Keratinocyte (primary cell): ENCODE results near the gene DYNC1I2. TPM values are rescaled to one million over a fixed set of nuclear protein-coding genes. Genes with fewer than 3 reads are reported as not detected.

ENCODE experiments used
- DNase-seq: peaks from one replicate; pipeline ENCODE4 v3.0.0-alpha.2; 2011; ENCODE audit warnings: low read depth, missing footprints, low spot score
- FAIRE-seq: peaks from 2 replicates; lab custom pipeline; 2011; peaks lifted over from hg19 to GRCh38; lab: Jason Lieb, UNC
- H2AFZ ChIP-seq: 2 replicates; pipeline ENCODE4 v1.6.0; 2012; ENCODE audit warnings: low read length, control low read depth, inconsistent platforms; ENCODE audit not compliant: control insufficient read depth
- H3K27ac ChIP-seq: 2 replicates; pipeline ENCODE4 v1.5.1; 2011; ENCODE audit warnings: low read length; ENCODE audit not compliant: control insufficient read depth, insufficient read depth
- H3K27me3 ChIP-seq: 3 replicates; pipeline ENCODE4 v1.6.0; 2011; ENCODE audit warnings: low read length; ENCODE audit not compliant: control insufficient read depth, insufficient read depth; ENCODE audit errors: extremely low read depth
- H3K36me3 ChIP-seq, 2 experiments: 2 replicates in 1 of 2; 3 replicates in 1 of 2; pipeline ENCODE4 v1.5.1; 2011; ENCODE audit warnings: low read length in 2 of 2, mild to moderate bottlenecking in 1 of 2; ENCODE audit not compliant: control insufficient read depth in 2 of 2, insufficient read depth in 2 of 2; ENCODE audit errors: extremely low read depth in 1 of 2
- H3K4me1 ChIP-seq: 3 replicates; pipeline ENCODE4 v1.5.1; 2011; ENCODE audit warnings: low read length; ENCODE audit not compliant: control insufficient read depth, insufficient read depth; ENCODE audit errors: extremely low read depth
- H3K4me2 ChIP-seq: 3 replicates; pipeline ENCODE4 v1.6.0; 2011; ENCODE audit warnings: low read depth, low read length; ENCODE audit not compliant: control insufficient read depth, insufficient read depth; ENCODE audit errors: extremely low read depth
- H3K4me3 ChIP-seq, 3 experiments: fragments of 200-600 bp in 1 of 3; sonication (generic) in 1 of 3; 2 replicates in 2 of 3; 3 replicates in 1 of 3; pipeline ENCODE4 v1.5.1; 2011 to 2016; ENCODE audit warnings: low read length in 3 of 3, mild to moderate bottlenecking in 3 of 3, control low read depth in 2 of 3, inconsistent platforms in 1 of 3, low read depth in 1 of 3, mixed read lengths in 1 of 3, mixed run types in 1 of 3, moderate library complexity in 1 of 3; ENCODE audit not compliant: control insufficient read depth in 2 of 3, insufficient read depth in 2 of 3; ENCODE audit errors: extremely low read depth in 1 of 3
- H3K79me2 ChIP-seq: 2 replicates; pipeline ENCODE4 v1.6.0; 2012; ENCODE audit warnings: low read length; ENCODE audit not compliant: control insufficient read depth, insufficient read depth
- H3K9ac ChIP-seq: 3 replicates; pipeline ENCODE4 v1.6.0; 2011; ENCODE audit warnings: low read length; ENCODE audit not compliant: control insufficient read depth, insufficient read depth; ENCODE audit errors: extremely low read depth
- H3K9me1 ChIP-seq: 3 replicates; pipeline ENCODE4 v1.6.0; 2011; ENCODE audit warnings: low read length; ENCODE audit not compliant: control insufficient read depth, insufficient read depth; ENCODE audit errors: extremely low read depth
- H3K9me3 ChIP-seq: 2 replicates; pipeline ENCODE4 v1.5.1; 2012; ENCODE audit warnings: low read depth, low read length; ENCODE audit not compliant: control insufficient read depth
- H4K20me1 ChIP-seq: 3 replicates; pipeline ENCODE4 v1.6.0; 2011; ENCODE audit warnings: low read length; ENCODE audit not compliant: control insufficient read depth, insufficient read depth; ENCODE audit errors: extremely low read depth
- CTCF ChIP-seq, 3 experiments: IDR thresholded peaks in 1 of 3; conservative IDR thresholded peaks in 1 of 3; optimal IDR thresholded peaks in 1 of 3; 2 replicates in 2 of 3; 3 replicates in 1 of 3; pipeline versions ENCODE3 to v1.5.1; 2011; ENCODE audit warnings: low read length in 3 of 3, mild to moderate bottlenecking in 3 of 3, moderate library complexity in 2 of 3, control low read depth in 1 of 3, inconsistent platforms in 1 of 3; ENCODE audit not compliant: insufficient read depth in 2 of 3; ENCODE audit errors: extremely low read depth in 1 of 3
- EZH2 ChIP-seq: IDR thresholded peaks from one replicate; pipeline ENCODE4 v1.6.1; 2012; ENCODE audit warnings: inconsistent platforms, mild to moderate bottlenecking, low read length, moderate library complexity
- dilution Hi-C: fragments of 300-500 bp; cut with MboI; formaldehyde crosslinking; loops from one replicate; pipeline ENCODE4 v1.7.0; 2020; ENCODE audit warnings: low sequenced_read_pairs; ENCODE audit not compliant: extremely low pct_ligation_motif_present
- polyA minus RNA-seq, 3 experiments: library from RNA; depleted of rRNA, polyadenylated mRNA; stranded (reverse); fragments of >200 nt; gene quantifications; 1 replicate in 1 of 3; 2 replicates in 1 of 3; 3 replicates in 1 of 3; pipeline ENCODE4 v1.2.3, GENCODE V29; 2011
- polyA plus RNA-seq, 5 experiments: library from polyadenylated mRNA; depleted of rRNA in 3 of 5; stranded (reverse) in 3 of 5; stranded (forward) in 1 of 5; unstranded in 1 of 5; fragments of >200 nt; gene quantifications; 1 replicate in 1 of 5; 2 replicates in 3 of 5; 3 replicates in 1 of 5; pipeline versions ENCODE4 v1.2.1 to v1.2.3, GENCODE V29; 2011 to 2012; ENCODE audit warnings: missing spikeins in 2 of 5, low read depth in 1 of 5, low replicate concordance in 1 of 5

DYNC1I2 gene
- polyA plus RNA-seq = 194 to 237 TPM (median 205 TPM) in 3 replicates
- 327 TPM for polyA plus RNA-seq (2011; ENCODE audit: low read depth)
- 147 and 239 TPM in 2 replicates for polyA plus RNA-seq (2011; cell fraction: cytosol; rRNA removed)
- 198 and 231 TPM in 2 replicates for polyA plus RNA-seq (2011; cell fraction: nucleus; rRNA removed)
- polyA plus RNA-seq (2012; ENCODE audit: low replicate concordance) = 103 and 136 TPM in 2 replicates
- polyA minus RNA-seq = 34.0 to 180 TPM (median 135 TPM) in 3 replicates
- 59.1 TPM for polyA minus RNA-seq (2011; cell fraction: cytosol; rRNA and poly(A)+ RNA removed)
- 71.6 and 144 TPM in 2 replicates for polyA minus RNA-seq (2011; cell fraction: nucleus; rRNA and poly(A)+ RNA removed)

GRCh38 chr2:171687287-171688128, at the start of gene DYNC1I2:
DYNC1I2 (plus strand) TSS chr2:171687469; CDS start chr2:171690156, 2,687 bp downstream.
- dilution Hi-C loops = no loop called here
- H3K4me3 ChIP-seq = peak within 1 kb of the TSS; percentile 85 to 94 (median 90)
- peak; percentile 65 for DNase-seq
- peaks cover 0 to 5% of the 10 kb centered on the region in 2 experiments for H3K36me3 ChIP-seq
- H3K4me2 ChIP-seq = peak within 1 kb of the TSS; percentile 90
- peak; percentile 98 for FAIRE-seq
- no peaks in the 10 kb centered on the region for H3K9me3 ChIP-seq
- peak within 1 kb of the TSS; percentile 90 for H3K9ac ChIP-seq
- H3K79me2 ChIP-seq = peaks cover 47% of the 10 kb centered on the region
- H2AFZ ChIP-seq = peak within 1 kb of the TSS; percentile 84
- no peaks in the 10 kb centered on the region for H3K27me3 ChIP-seq
- no peak for TF ChIP-seq EZH2
- no peak for TF ChIP-seq CTCF (optimal IDR thresholded peaks at IDR 0.05 in 1 of 3, IDR thresholded peaks at IDR 0.05 in 1 of 3, conservative IDR thresholded peaks at IDR 0.05 in 1 of 3; ENCODE audit: extremely low read depth in 1 of 3, insufficient read depth in 2 of 3, low read length in 3 of 3)
- no peaks in the 10 kb centered on the region for H3K9me1 ChIP-seq
- peaks cover 8% of the 10 kb centered on the region for H3K4me1 ChIP-seq
- H4K20me1 ChIP-seq = no peaks in the 10 kb centered on the region
- H3K27ac ChIP-seq = peak within 1 kb of the TSS; percentile 86

GRCh38 chr2:171651667-171652415, 35.4 kb upstream of the DYNC1I2 start:
- Histone ChIP-seq H3K36me3 (no peaks in the 10 kb centered on the region), H3K79me2 (no peaks in the 10 kb centered on the region), H3K4me2 (peak overlapping the region; percentile 50), H3K9me1 (no peaks in the 10 kb centered on the region), H3K4me3 (no peak overlapping the region), H2AFZ (no peak overlapping the region), H3K27ac (no peak overlapping the region), H3K4me1 (peaks cover 12% of the 10 kb centered on the region), H3K27me3 (no peaks in the 10 kb centered on the region), H4K20me1 (no peaks in the 10 kb centered on the region), H3K9me3 (no peaks in the 10 kb centered on the region), H3K9ac (no peak overlapping the region)
- peak; percentile 21 for DNase-seq
- peak; percentile 26 for FAIRE-seq
- dilution Hi-C loops = no loop called here
- no peak for TF ChIP-seq EZH2
- TF ChIP-seq CTCF (optimal IDR thresholded peaks at IDR 0.05 in 1 of 3, IDR thresholded peaks at IDR 0.05 in 1 of 3, conservative IDR thresholded peaks at IDR 0.05 in 1 of 3; ENCODE audit: extremely low read depth in 1 of 3, insufficient read depth in 2 of 3, low read length in 3 of 3) = no peak
